Adrenal gland (tissue), 5 donors: Measurements from ENCODE around the gene GLCE.

Source experiments
- CTCF ChIP-seq, 6 experiments: fragments of 450-650 bp in 4 of 6; fragments of 200-600 bp in 2 of 6; sonication (generic) in 1 of 6; IDR thresholded peaks; 1 replicate in 5 of 6; 2 replicates in 1 of 6; pipeline versions ENCODE4 v1.5.1 to v1.8.0; 2016 to 2021; ENCODE audit warnings: antibody characterized with exemption in 6 of 6, mild to moderate bottlenecking in 2 of 6, moderate library complexity in 1 of 6
- POLR2A ChIP-seq, 2 donors: fragments of 450-650 bp; IDR thresholded peaks; one replicate each; pipeline ENCODE4 v1.6.1; 2017; ENCODE audit warnings: antibody characterized with exemption in 2 of 2, mild to moderate bottlenecking in 2 of 2, moderate library complexity in 1 of 2
- donor health status: DM: no; HTN: no; CAD: no.

GRCh38 chr15:69288011-69288410 lies 127.6 kb downstream of the GLCE start:
- TF ChIP-seq POLR2A (IDR thresholded peaks at IDR 0.05) (no peak), CTCF (IDR thresholded peaks at IDR 0.05) (no peak)
